ENCODE data around the gene SIGLEC1. TPM values are rescaled to one million over a fixed set of nuclear protein-coding genes. Genes with fewer than 3 reads are reported as not detected.

Gene SIGLEC1
- total RNA-seq, 2 donors from 2014 or later: 3.1 to 10.4 TPM

GRCh38 chr20:3672547-3673171 is 39.7 kb downstream of the SIGLEC1 start:
- intact Hi-C loops (cut with DNase I, micrococcal nuclease): no loop called here
- no peak for DNase-seq
- ATAC-seq: no peak

- intact Hi-C loops (cut with DNase I, micrococcal nuclease): no loop called here
- no peak for ATAC-seq
- no peak for DNase-seq
These were observed 40.3 kb downstream of the SIGLEC1 start for GRCh38 chr20:3671986-3672546.

GRCh38 chr20:3670945-3671344 is 41.5 kb downstream of the SIGLEC1 start:
- ATAC-seq (no peak), DNase-seq (no peak)
- intact Hi-C loops (cut with DNase I, micrococcal nuclease): no loop called here

- DNase-seq (no peak), ATAC-seq (no peak)
- intact Hi-C loops (cut with DNase I, micrococcal nuclease): no loop called here
These were observed 41.9 kb downstream of the SIGLEC1 start for GRCh38 chr20:3670511-3670910.

- intact Hi-C loops (cut with DNase I, micrococcal nuclease): no loop called here
- ATAC-seq: no peak
- DNase-seq: no peak
These were observed 42.6 kb downstream of the SIGLEC1 start for GRCh38 chr20:3669710-3670367.

- ATAC-seq (no peak), DNase-seq (no peak)
- intact Hi-C loops (cut with DNase I, micrococcal nuclease): no loop called here
These were observed 44.9 kb downstream of the SIGLEC1 start for GRCh38 chr20:3667434-3668037.

- intact Hi-C loops (cut with DNase I, micrococcal nuclease): no loop called here
- ATAC-seq (no peak), DNase-seq (no peak)
These were observed 48.5 kb downstream of the SIGLEC1 start for GRCh38 chr20:3663858-3664257.

- ATAC-seq (no peak), DNase-seq (no peak)
- intact Hi-C loops (cut with DNase I, micrococcal nuclease): no loop called here
These were observed 49.2 kb downstream of the SIGLEC1 start, which contains the start of gene GFRA4 for GRCh38 chr20:3663031-3663701. Gene GFRA4 (minus strand): TSS chr20:3663399. CDS start chr20:3663399, 0 bp downstream.

Other genes starting within 250 kb of the SIGLEC1 start
- gene ATRN, start 241.6 kb downstream of the SIGLEC1 start, total RNA-seq: 10 to 100 TPM; 22.6 to 23.1 TPM
- not detected for gene GFRA4, start 49.2 kb downstream of the SIGLEC1 start, total RNA-seq
- 10 to 100 TPM in 1 of 2 donors, 1 to 10 TPM in 1; 6.4 to 20.7 TPM for gene ADAM33, start 30.6 kb downstream of the SIGLEC1 start, total RNA-seq
- 1 to 10 TPM; 2.3 to 2.5 TPM for gene HSPA12B, start 20.1 kb upstream of the SIGLEC1 start, total RNA-seq
- gene ADISSP, start 55.2 kb upstream of the SIGLEC1 start, total RNA-seq: 10 to 100 TPM; 13.3 to 19.8 TPM
- under 1 TPM in 1 of 2 donors, not detected in 1; 0.14 TPM for gene SPEF1, start 68.8 kb upstream of the SIGLEC1 start, total RNA-seq
- 10 to 100 TPM; 80.5 to 82.2 TPM for gene CENPB, start 74.1 kb upstream of the SIGLEC1 start, total RNA-seq
- 10 to 100 TPM; 19.5 to 33.5 TPM for gene CDC25B, start 83.7 kb upstream of the SIGLEC1 start, total RNA-seq
- 10 to 100 TPM; 14.2 to 19.3 TPM for gene AP5S1, start 107.9 kb upstream of the SIGLEC1 start, total RNA-seq
- gene MAVS, start 134.2 kb upstream of the SIGLEC1 start, total RNA-seq: 10 to 100 TPM; 72.1 to 74.0 TPM
- gene PANK2, start 176.8 kb upstream of the SIGLEC1 start, total RNA-seq: 10 to 100 TPM; 26.9 to 28.8 TPM

Measured in left colon (tissue), 2 donors.